Astrocyte of the cerebellum (primary cell): ENCODE measurements around the gene GOLGB1.
"Not testable (repeated sequence)": the region's sequence is repeated elsewhere in the genome, so short reads cannot be mapped to it uniquely, and the experiment has no call there.

Source experiments
- DNase-seq: peaks from one replicate; pipeline ENCODE4 v3.0.0-alpha.2; 2011; ENCODE audit warnings: low read depth
- H3K4me3 ChIP-seq: 2 replicates; pipeline ENCODE4 v1.5.1; 2011; ENCODE audit warnings: mild to moderate bottlenecking, low read depth, low read length, moderate library complexity
- CTCF ChIP-seq: IDR thresholded peaks from 2 replicates; pipeline ENCODE4 v1.5.1; 2012; ENCODE audit warnings: low read length, low read depth, moderate library complexity, mild to moderate bottlenecking; ENCODE audit errors: missing control alignments
- in situ Hi-C: cut with HindIII; loops from 2 replicates; pipeline ENCODE4 v1.10.0; 2017; ENCODE audit warnings: low sequenced_read_pairs

The GOLGB1 gene

GRCh38 chr3:121692010-121692699 lies 57.4 kb downstream of the GOLGB1 start:
- TF ChIP-seq CTCF: no peak
- DNase-seq: no peak
- in situ Hi-C loops: no loop called here
- no peak overlapping the region for H3K4me3 ChIP-seq

- in situ Hi-C loops: no loop called here
- no peak overlapping the region for H3K4me3 ChIP-seq
- DNase-seq: no peak
- TF ChIP-seq CTCF: no peak
These were observed 58.6 kb downstream of the GOLGB1 start for GRCh38 chr3:121690777-121691405.

- H3K4me3 ChIP-seq, in situ Hi-C loops, DNase-seq: not testable (repeated sequence)
These were observed 60.8 kb downstream of the GOLGB1 start for GRCh38 chr3:121688747-121689146.

GRCh38 chr3:121681792-121682191 lies 67.7 kb downstream of the GOLGB1 start:
- TF ChIP-seq CTCF: no peak
- in situ Hi-C loops: no loop called here
- no peak for DNase-seq
- no peak overlapping the region for H3K4me3 ChIP-seq

GRCh38 chr3:121677141-121677540 lies 72.4 kb downstream of the GOLGB1 start:
- DNase-seq: no peak
- no peak overlapping the region for H3K4me3 ChIP-seq
- no peak for TF ChIP-seq CTCF
- in situ Hi-C loops: no loop called here

GRCh38 chr3:121670676-121671075 lies 78.9 kb downstream of the GOLGB1 start:
- no peak for DNase-seq
- no peak for TF ChIP-seq CTCF
- in situ Hi-C loops: no loop called here
- H3K4me3 ChIP-seq: no peak overlapping the region

- H3K4me3 ChIP-seq: no peak overlapping the region
- in situ Hi-C loops: no loop called here
- no peak for TF ChIP-seq CTCF
- DNase-seq: no peak
These were observed 82.2 kb downstream of the GOLGB1 start for GRCh38 chr3:121667333-121667732.
